HG03108 (cell line): Measurements from ENCODE around the gene ZCCHC8.
"Not testable (repeated sequence)": the region's sequence is repeated elsewhere in the genome, so short reads cannot be mapped to it uniquely, and the experiment has no call there.

Experiments
- ATAC-seq: cut with Tn5 transposase; IDR thresholded peaks from one replicate; pipeline ENCODE4 v1.9.1; 2021; ENCODE audit warnings: moderate library complexity; ENCODE audit not compliant: unreplicated experiment

ZCCHC8 gene

GRCh38 chr12:122513028-122513427, 12.3 kb upstream of the ZCCHC8 start:
- not testable (repeated sequence) for ATAC-seq

DNA sequence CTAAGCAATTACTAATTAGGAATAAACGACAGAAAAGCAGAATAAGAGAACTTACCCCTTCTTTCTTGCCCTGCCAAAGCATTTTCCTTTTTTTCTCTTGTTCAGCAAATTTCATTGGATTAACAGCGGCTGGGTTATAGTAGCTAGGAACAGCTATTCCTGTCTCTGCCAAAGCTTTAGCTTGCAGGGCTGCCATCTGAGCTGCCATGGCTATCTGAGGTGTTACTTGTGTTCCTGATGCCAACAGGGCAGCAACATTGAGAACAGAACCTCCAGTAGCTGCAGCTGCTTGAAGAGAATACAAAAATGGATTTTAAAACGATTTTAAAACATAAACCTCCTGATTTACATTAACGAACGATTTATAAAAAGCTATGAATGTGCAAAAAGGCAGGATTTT, 7.4 kb upstream of the ZCCHC8 start:
- ATAC-seq = no peak

- ATAC-seq = no peak
These were observed 5.7 kb upstream of the ZCCHC8 start for GRCh38 chr12:122506393-122506938.

DNA sequence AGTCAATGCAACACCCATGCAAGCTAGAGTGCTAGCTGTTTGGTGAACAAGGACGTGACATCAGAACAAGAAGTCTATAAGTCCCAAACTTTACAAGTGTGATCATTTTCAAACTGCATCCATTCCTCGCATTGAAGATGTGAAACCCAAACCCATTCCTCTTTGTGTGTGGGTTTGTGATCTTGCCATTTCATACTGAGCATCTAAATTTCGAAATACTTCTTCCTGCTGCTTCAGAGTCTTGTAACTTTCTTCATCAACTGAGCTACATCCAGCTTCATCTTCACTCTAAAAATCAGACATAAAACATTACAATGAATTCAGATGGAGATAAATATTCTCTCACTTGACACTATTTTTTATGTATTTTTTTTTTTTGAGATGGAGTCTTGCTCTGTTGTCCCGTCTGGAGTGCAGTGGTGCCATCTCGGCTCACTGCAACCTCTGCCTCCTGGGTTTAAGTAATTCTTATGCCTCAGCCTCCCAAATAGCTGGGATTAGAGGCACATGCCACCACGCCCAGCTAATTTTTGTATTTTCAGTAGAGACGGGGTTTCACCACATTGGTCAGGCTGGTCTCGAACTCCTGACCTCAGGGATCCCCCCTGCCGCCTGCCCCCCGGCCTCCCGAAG, 4.8 kb upstream of the ZCCHC8 start:
- ATAC-seq = no peak

DNA sequence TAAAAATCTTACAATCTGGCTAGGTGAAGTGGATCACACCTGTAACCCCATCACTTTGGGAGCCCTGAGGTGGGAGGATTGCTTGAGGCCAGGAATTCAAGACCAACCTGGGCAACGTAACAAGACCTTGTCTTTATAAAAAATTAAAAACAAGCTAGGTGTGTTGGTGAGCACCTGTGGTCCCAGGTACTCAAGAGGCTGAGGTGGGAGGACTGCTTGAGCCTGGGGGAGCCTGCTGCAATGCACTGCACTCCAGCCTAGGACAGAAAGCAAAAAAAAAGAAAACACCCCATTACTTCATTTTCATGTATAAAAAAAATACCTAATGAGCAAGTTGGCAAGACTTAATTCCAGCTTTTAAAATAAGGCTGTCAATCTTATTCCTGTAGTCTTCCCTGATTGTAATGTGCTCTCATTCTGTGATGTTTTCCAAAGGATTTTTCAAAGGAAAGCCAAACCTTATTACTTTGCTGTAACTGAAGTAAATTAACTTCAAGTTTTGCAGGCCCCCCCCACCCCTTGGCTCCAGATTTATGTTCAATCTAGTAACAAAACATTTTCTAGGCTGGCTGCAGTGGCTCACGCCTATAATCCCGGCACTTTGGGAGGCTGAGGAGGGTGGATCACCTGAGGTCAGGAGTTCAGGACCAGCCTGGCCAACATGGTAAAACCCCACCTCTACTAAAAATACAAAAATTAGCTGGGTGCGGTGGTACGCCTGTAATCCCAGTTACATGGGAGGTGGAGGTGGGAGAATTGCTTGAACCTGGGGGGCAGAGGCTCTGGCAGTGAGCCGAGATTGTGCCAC, 3.3 kb upstream of the ZCCHC8 start:
- no peak for ATAC-seq

DNA sequence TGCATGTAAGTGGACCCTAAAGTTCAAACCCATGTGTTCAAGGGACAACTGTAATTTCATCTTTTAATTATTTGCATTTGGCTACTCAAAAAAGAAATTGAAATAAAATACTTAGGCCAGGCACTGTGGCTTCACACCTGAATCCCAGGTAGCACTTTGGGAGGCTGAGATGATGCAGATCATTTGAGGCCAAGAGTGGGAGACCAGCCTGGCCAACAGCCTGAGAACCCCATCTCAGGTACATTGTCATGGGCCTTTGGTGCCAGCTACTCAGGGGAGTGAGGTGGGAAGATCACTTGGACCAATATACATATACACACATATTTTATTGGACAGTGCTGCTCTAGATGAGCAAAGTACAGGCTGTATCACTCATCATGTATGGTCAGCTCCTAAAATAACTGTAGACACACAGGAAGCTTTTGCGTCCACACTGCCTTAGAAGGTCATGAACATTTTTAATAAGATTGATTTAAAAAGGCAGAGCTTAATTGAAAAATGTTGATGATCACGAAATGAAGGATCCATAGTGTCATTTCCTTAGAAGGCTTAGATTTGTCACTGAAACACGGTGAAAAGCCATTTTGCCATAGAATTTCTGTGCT, 2.5 kb upstream of the ZCCHC8 start:
- no peak for ATAC-seq

DNA sequence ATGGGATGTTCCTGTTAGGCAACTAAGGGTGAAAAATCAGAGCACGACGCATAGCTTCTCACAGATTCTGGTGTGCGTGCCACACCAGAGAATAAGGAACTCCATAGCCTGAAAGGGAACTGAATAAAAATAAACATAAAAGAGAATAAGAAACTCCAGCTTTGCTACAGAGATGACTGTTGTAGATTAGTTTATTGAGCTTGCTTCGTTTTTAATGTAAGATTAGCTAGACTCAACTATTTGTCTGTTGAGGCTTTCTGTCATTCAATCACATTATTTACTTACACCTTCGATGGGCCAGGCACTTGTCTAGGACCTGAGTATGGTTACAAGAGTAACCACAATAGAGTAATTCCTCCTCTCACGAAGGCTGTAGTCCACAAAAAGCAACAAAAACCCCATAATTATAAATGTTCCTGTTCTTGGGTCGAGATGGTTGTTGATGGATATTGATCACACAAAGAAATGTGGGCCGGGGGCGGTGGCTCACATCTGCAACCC, 807 bp upstream of the ZCCHC8 start:
- no peak for ATAC-seq

- peak; percentile 6 for ATAC-seq
These were observed 594 bp downstream of the ZCCHC8 start for GRCh38 chr12:122499991-122500684.

DNA sequence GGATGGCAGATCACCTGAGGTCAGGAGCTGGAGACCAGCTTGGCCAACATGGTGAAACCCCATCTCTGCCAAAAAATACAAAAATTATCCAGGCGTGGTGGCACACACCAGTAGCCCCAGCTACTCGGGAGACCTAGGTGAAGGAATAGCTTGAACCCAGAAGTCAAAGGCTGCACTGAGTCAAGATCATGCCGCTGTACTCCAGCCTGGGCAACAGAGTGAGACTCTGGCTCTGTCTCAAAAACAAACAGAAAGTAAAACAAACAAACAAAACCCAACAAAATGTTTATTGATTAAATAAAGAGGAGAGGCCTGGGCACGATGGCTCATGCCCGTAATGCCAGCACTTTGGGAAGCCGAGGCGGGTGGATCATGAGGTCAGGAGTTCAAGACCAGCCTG, 5.5 kb downstream of the ZCCHC8 start:
- ATAC-seq = no peak

GRCh38 chr12:122493222-122493621, 7.5 kb downstream of the ZCCHC8 start:
- ATAC-seq = not testable (repeated sequence)

- ATAC-seq = no peak
These were observed 8.7 kb downstream of the ZCCHC8 start for GRCh38 chr12:122491991-122492390.

GRCh38 chr12:122489038-122489437, 11.7 kb downstream of the ZCCHC8 start:
- no peak for ATAC-seq

- not testable (repeated sequence) for ATAC-seq
These were observed 12.9 kb downstream of the ZCCHC8 start for GRCh38 chr12:122487807-122488206.

- ATAC-seq = no peak
These were observed 13.8 kb downstream of the ZCCHC8 start for GRCh38 chr12:122486805-122487426.

GRCh38 chr12:122486360-122486759, 14.4 kb downstream of the ZCCHC8 start:
- not testable (repeated sequence) for ATAC-seq

DNA sequence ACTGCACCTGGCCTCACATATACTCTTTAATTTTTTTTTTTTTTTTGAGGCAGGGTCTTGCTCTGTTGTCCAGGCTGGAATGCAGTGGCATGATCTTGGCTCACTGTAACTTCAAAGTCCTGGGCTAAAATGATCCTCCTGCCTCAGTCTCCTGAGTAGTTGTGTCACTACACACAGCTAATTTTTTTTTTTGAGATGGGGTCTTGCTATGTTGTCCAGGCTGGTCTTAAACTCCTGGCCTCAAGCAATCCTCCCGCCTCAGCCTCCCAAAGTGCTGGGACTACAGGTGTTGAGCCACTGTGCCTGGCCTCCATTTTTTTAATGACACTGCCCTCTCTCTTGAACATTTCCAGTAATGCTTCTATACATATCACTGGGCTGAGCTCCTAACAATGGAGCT, 16.3 kb downstream of the ZCCHC8 start:
- ATAC-seq = not testable (repeated sequence)

DNA sequence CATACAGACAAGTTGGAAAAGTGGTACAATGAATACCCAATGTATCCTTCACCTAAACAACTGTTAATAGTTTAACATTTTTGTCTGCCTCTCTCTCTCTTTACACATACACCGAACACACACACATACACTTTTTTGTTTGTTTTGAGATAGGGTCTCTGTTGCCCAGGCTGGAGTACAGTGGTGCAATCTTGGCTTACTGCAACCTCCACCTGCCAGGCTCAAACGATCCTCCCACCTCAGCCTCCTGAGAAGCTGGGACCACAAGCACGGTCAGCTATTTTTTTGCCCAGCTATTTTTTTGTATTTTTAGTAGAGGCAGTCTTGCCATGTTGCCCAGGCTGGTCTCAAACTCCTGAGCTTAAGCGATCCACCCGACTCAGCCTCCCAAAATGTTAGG, 16.8 kb downstream of the ZCCHC8 start:
- no peak for ATAC-seq

GRCh38 chr12:122481861-122482260, 18.9 kb downstream of the ZCCHC8 start:
- ATAC-seq = no peak

GRCh38 chr12:122480753-122481152, 20.0 kb downstream of the ZCCHC8 start:
- no peak for ATAC-seq

GRCh38 chr12:122474324-122474716, 26.4 kb downstream of the ZCCHC8 start:
- ATAC-seq = no peak
